Measurements from ENCODE around the gene COL6A1.

The COL6A1 gene

GRCh38 chr21:45969921-45970673, 11.5 kb upstream of the COL6A1 start:
- H3K27me3 ChIP-seq (ENCODE audit: insufficient read depth, low read length): no peaks in the 10 kb centered on the region
- no peak overlapping the region for H3K9ac ChIP-seq (ENCODE audit: low read length)
- no peak overlapping the region for H3K4me3 ChIP-seq (ENCODE audit: low read depth, low read length, poor library complexity, severe bottlenecking)
- H3F3A ChIP-seq (ENCODE audit: insufficient read depth, low read length): no peaks in the 10 kb centered on the region
- no peaks in the 10 kb centered on the region for H3K9me2 ChIP-seq (ENCODE audit: low read depth, low read length)
- H3K36me3 ChIP-seq (ENCODE audit: insufficient read depth, low read length): no peaks in the 10 kb centered on the region
- H2AFZ ChIP-seq (ENCODE audit: low read length): no peak overlapping the region
- H3K4me2 ChIP-seq (ENCODE audit: low read length): no peak overlapping the region
- H3K79me2 ChIP-seq (ENCODE audit: insufficient read depth, low read length): no peaks in the 10 kb centered on the region
- H3K4me1 ChIP-seq (ENCODE audit: insufficient read depth, low read length, severe bottlenecking): no peaks in the 10 kb centered on the region
- no peaks in the 10 kb centered on the region for H3K9me3 ChIP-seq (ENCODE audit: low read length)
- no peak overlapping the region for H3K27ac ChIP-seq (ENCODE audit: low read depth, low read length, poor library complexity, severe bottlenecking)
- H4K20me1 ChIP-seq (ENCODE audit: insufficient read depth, low read length): no peaks in the 10 kb centered on the region
- no peak for TF ChIP-seq EZH2 (IDR thresholded peaks at IDR 0.05; ENCODE audit: borderline replicate concordance, low read length)
- no peak for TF ChIP-seq CTCF (IDR thresholded peaks at IDR 0.05; ENCODE audit: low read length)

- no peak overlapping the region for H3K9ac ChIP-seq (ENCODE audit: low read length)
- no peak for TF ChIP-seq EZH2 (IDR thresholded peaks at IDR 0.05; ENCODE audit: borderline replicate concordance, low read length)
- TF ChIP-seq CTCF (IDR thresholded peaks at IDR 0.05; ENCODE audit: low read length): peak; percentile 52
- no peaks in the 10 kb centered on the region for H3F3A ChIP-seq (ENCODE audit: insufficient read depth, low read length)
- no peak overlapping the region for H3K27ac ChIP-seq (ENCODE audit: low read depth, low read length, poor library complexity, severe bottlenecking)
- H3K79me2 ChIP-seq (ENCODE audit: insufficient read depth, low read length): no peaks in the 10 kb centered on the region
- no peaks in the 10 kb centered on the region for H3K27me3 ChIP-seq (ENCODE audit: insufficient read depth, low read length)
- H4K20me1 ChIP-seq (ENCODE audit: insufficient read depth, low read length): no peaks in the 10 kb centered on the region
- no peaks in the 10 kb centered on the region for H3K36me3 ChIP-seq (ENCODE audit: insufficient read depth, low read length)
- no peaks in the 10 kb centered on the region for H3K9me3 ChIP-seq (ENCODE audit: low read length)
- H2AFZ ChIP-seq (ENCODE audit: low read length): no peak overlapping the region
- no peaks in the 10 kb centered on the region for H3K9me2 ChIP-seq (ENCODE audit: low read depth, low read length)
- no peaks in the 10 kb centered on the region for H3K4me1 ChIP-seq (ENCODE audit: insufficient read depth, low read length, severe bottlenecking)
- H3K4me3 ChIP-seq (ENCODE audit: low read depth, low read length, poor library complexity, severe bottlenecking): no peak overlapping the region
- no peak overlapping the region for H3K4me2 ChIP-seq (ENCODE audit: low read length)
These were observed 10.6 kb upstream of the COL6A1 start for GRCh38 chr21:45970674-45971615.

GRCh38 chr21:45971616-45972352, 9.8 kb upstream of the COL6A1 start:
- Histone ChIP-seq H3K27me3 (ENCODE audit: insufficient read depth, low read length) (no peaks in the 10 kb centered on the region), H3K4me2 (ENCODE audit: low read length) (no peak overlapping the region), H3K4me3 (ENCODE audit: low read depth, low read length, poor library complexity, severe bottlenecking) (no peak overlapping the region)

More at GRCh38 chr21:45971616-45972352, 9.8 kb upstream of the COL6A1 start:
- Histone ChIP-seq H3K36me3 (ENCODE audit: insufficient read depth, low read length) (no peaks in the 10 kb centered on the region), H3K9me2 (ENCODE audit: low read depth, low read length) (no peaks in the 10 kb centered on the region), H3K9me3 (ENCODE audit: low read length) (no peaks in the 10 kb centered on the region), H3K4me1 (ENCODE audit: insufficient read depth, low read length, severe bottlenecking) (no peaks in the 10 kb centered on the region), H3K27ac (ENCODE audit: low read depth, low read length, poor library complexity, severe bottlenecking) (no peak overlapping the region), H4K20me1 (ENCODE audit: insufficient read depth, low read length) (no peaks in the 10 kb centered on the region), H2AFZ (ENCODE audit: low read length) (no peak overlapping the region), H3K9ac (ENCODE audit: low read length) (no peak overlapping the region), H3F3A (ENCODE audit: insufficient read depth, low read length) (no peaks in the 10 kb centered on the region), H3K79me2 (ENCODE audit: insufficient read depth, low read length) (no peaks in the 10 kb centered on the region)
- TF ChIP-seq EZH2 (IDR thresholded peaks at IDR 0.05; ENCODE audit: borderline replicate concordance, low read length) (no peak), CTCF (IDR thresholded peaks at IDR 0.05; ENCODE audit: low read length) (no peak)
